Skeletal muscle tissue (tissue), 4 donors: ENCODE data around the gene SHANK1. TPM values are rescaled to one million over a fixed set of nuclear protein-coding genes. Genes with fewer than 3 reads are reported as not detected.
"Not testable (repeated sequence)": the region's sequence is repeated elsewhere in the genome, so short reads cannot be mapped to it uniquely, and the experiment has no call there.

Experiments used
- H3K27ac ChIP-seq: one replicate; pipeline ENCODE4 v1.7.0; 2013; ENCODE audit warnings: mild to moderate bottlenecking, low read depth, low read length, inconsistent platforms
- H3K27me3 ChIP-seq, 3 donors: one replicate each; pipeline ENCODE4 v1.7.0; 2013; ENCODE audit warnings: low read length in 3 of 3; ENCODE audit not compliant: control insufficient read depth in 3 of 3, insufficient read depth in 3 of 3
- H3K36me3 ChIP-seq, 3 donors: one replicate each; pipeline ENCODE4 v1.7.0; 2013; ENCODE audit warnings: low read length in 3 of 3; ENCODE audit not compliant: control insufficient read depth in 3 of 3, insufficient read depth in 3 of 3
- H3K4me1 ChIP-seq, 3 donors: one replicate each; pipeline ENCODE4 v1.7.0; 2013; ENCODE audit warnings: low read length in 3 of 3, mild to moderate bottlenecking in 3 of 3; ENCODE audit not compliant: control insufficient read depth in 3 of 3, insufficient read depth in 3 of 3
- H3K4me3 ChIP-seq, 3 donors: one replicate each; pipeline ENCODE4 v1.7.0; 2013; ENCODE audit warnings: low read length in 3 of 3
- H3K9ac ChIP-seq, 3 donors: one replicate each; pipeline ENCODE4 v1.7.0; 2013; ENCODE audit warnings: low read length in 3 of 3, mild to moderate bottlenecking in 3 of 3, moderate library complexity in 2 of 3, low read depth in 1 of 3
- H3K9me3 ChIP-seq, 3 donors: one replicate each; pipeline ENCODE4 v1.7.0; 2013; ENCODE audit warnings: low read length in 3 of 3; ENCODE audit not compliant: control insufficient read depth in 3 of 3
- total RNA-seq: library from RNA; depleted of rRNA; stranded (reverse); fragments of >200 nt; gene quantifications from one replicate; pipeline ENCODE4 v1.2.3, GENCODE V29; 2014
- donor health status: Osteomylitis.

SHANK1 gene
- total RNA-seq, 1 donor from 2014 or later: 6.8 TPM

GRCh38 chr19:50628551-50628950, 91.1 kb downstream of the SHANK1 start:
- Histone ChIP-seq H3K9me3 (peaks cover 0 to 6% (median 3%) of the 10 kb centered on the region in 3 donors), H3K27ac (no peak overlapping the region), H3K36me3 (no peaks in the 10 kb centered on the region), H3K4me3 (no peak overlapping the region), H3K27me3 (peaks cover 0 to 8% (median 5%) of the 10 kb centered on the region in 3 donors), H3K4me1 (no peaks in the 10 kb centered on the region), H3K9ac (no peak overlapping the region)

GRCh38 chr19:50628146-50628545, 91.5 kb downstream of the SHANK1 start:
- H3K27ac ChIP-seq: no peak overlapping the region
- H3K36me3 ChIP-seq: no peaks in the 10 kb centered on the region
- H3K9ac ChIP-seq: no peak overlapping the region
- H3K27me3 ChIP-seq: peaks cover 0 to 8% (median 5%) of the 10 kb centered on the region in 3 donors
- no peaks in the 10 kb centered on the region for H3K4me1 ChIP-seq
- H3K4me3 ChIP-seq: no peak overlapping the region
- H3K9me3 ChIP-seq: peaks cover 0 to 3% (median 3%) of the 10 kb centered on the region in 3 donors

- no peak overlapping the region for H3K4me3 ChIP-seq
- peaks cover 0 to 5% (median 3%) of the 10 kb centered on the region in 3 donors for H3K27me3 ChIP-seq
- no peak overlapping the region for H3K27ac ChIP-seq
- no peaks in the 10 kb centered on the region for H3K36me3 ChIP-seq
- H3K9ac ChIP-seq: no peak overlapping the region
- H3K4me1 ChIP-seq: no peaks in the 10 kb centered on the region
- no peaks in the 10 kb centered on the region for H3K9me3 ChIP-seq
Observed at GRCh38 chr19:50626795-50627194, 92.8 kb downstream of the SHANK1 start.

- Histone ChIP-seq H3K27ac (no peak overlapping the region), H3K9me3 (no peaks in the 10 kb centered on the region), H3K27me3 (peaks cover 0 to 5% (median 3%) of the 10 kb centered on the region in 3 donors), H3K9ac (no peak overlapping the region), H3K4me1 (no peaks in the 10 kb centered on the region), H3K36me3 (no peaks in the 10 kb centered on the region), H3K4me3 (no peak overlapping the region)
Observed at GRCh38 chr19:50626011-50626410, 93.6 kb downstream of the SHANK1 start.

- no peaks in the 10 kb centered on the region for H3K9me3 ChIP-seq
- H3K27me3 ChIP-seq: peaks cover 0 to 3% (median 3%) of the 10 kb centered on the region in 3 donors
- no peaks in the 10 kb centered on the region for H3K36me3 ChIP-seq
- no peak overlapping the region for H3K27ac ChIP-seq
- no peak overlapping the region for H3K4me3 ChIP-seq
- no peaks in the 10 kb centered on the region for H3K4me1 ChIP-seq
- H3K9ac ChIP-seq: no peak overlapping the region
Observed at GRCh38 chr19:50624949-50625600, 94.5 kb downstream of the SHANK1 start.

GRCh38 chr19:50620394-50620906, 99.2 kb downstream of the SHANK1 start:
- H3K9ac ChIP-seq, H3K4me1 ChIP-seq, H3K27ac ChIP-seq, H3K27me3 ChIP-seq, H3K4me3 ChIP-seq, H3K36me3 ChIP-seq, H3K9me3 ChIP-seq: not testable (repeated sequence)

- not testable (repeated sequence) for H3K27me3 ChIP-seq, H3K27ac ChIP-seq, H3K4me3 ChIP-seq, H3K36me3 ChIP-seq, H3K9me3 ChIP-seq, H3K9ac ChIP-seq, H3K4me1 ChIP-seq
Observed at GRCh38 chr19:50619184-50619583, 100.4 kb downstream of the SHANK1 start.

- not testable (repeated sequence) for H3K4me1 ChIP-seq, H3K4me3 ChIP-seq, H3K9ac ChIP-seq, H3K9me3 ChIP-seq, H3K36me3 ChIP-seq, H3K27me3 ChIP-seq, H3K27ac ChIP-seq
Observed at GRCh38 chr19:50618379-50618778, 101.2 kb downstream of the SHANK1 start.

GRCh38 chr19:50612504-50613404, 106.8 kb downstream of the SHANK1 start:
- H3K9me3 ChIP-seq, H3K27me3 ChIP-seq, H3K36me3 ChIP-seq, H3K4me1 ChIP-seq, H3K27ac ChIP-seq, H3K9ac ChIP-seq, H3K4me3 ChIP-seq: not testable (repeated sequence)
